T-helper 1 cell treated with Interleukin-12 subunit alpha and Interleukin-12 subunit beta and Interleukin-4 antibody, amounts not matched to agents 30 μg/mL and 1 μg/mL, for 36 hours (primary cell): ENCODE results near the gene SEC61A1.
A peak's percentile ranks its signal among the peaks of the same experiment; 100 is the strongest.

Experiments
- H3K27ac Mint-ChIP-seq: one replicate; pipeline ENCODE4 v1.8.0; 2021; ENCODE audit warnings: mild to moderate bottlenecking, mixed read lengths
- H3K27me3 Mint-ChIP-seq: one replicate; pipeline ENCODE4 v1.8.0; 2021; ENCODE audit warnings: low read depth, mixed read lengths
- H3K36me3 Mint-ChIP-seq: one replicate; pipeline ENCODE4 v1.8.0; 2021; ENCODE audit warnings: low read depth, mixed read lengths
- H3K4me1 Mint-ChIP-seq: one replicate; pipeline ENCODE4 v1.8.0; 2021; ENCODE audit warnings: low read depth, mixed read lengths
- H3K4me3 Mint-ChIP-seq: one replicate; pipeline ENCODE4 v1.8.0; 2021; ENCODE audit warnings: mild to moderate bottlenecking, moderate library complexity, mixed read lengths
- H3K9me3 Mint-ChIP-seq: one replicate; pipeline ENCODE4 v1.8.0; 2021; ENCODE audit warnings: mixed read lengths

The SEC61A1 gene

DNA sequence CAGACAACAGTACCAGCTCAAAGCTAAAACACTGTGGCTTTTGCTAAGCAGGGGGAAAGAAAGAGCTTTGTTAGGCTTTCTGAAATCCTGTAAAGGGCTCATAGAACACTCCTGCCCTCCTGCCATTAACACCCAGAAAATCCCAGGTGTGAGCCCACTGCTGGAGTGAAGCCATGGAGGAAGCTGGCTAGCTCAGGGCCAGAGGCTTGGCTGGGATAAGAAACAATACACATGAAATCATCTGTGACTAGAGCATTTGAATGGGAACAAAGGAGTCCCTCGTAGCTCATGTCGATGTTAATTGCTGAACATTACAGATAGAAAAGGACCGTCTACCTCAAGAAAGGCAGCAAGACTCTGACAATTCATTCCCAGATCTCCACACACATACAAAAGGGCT, 47.9 kb downstream of the SEC61A1 start:
- Mint-ChIP-seq H3K4me1 (peaks cover 6% of the 10 kb centered on the region), H3K27ac (no peak overlapping the region)

DNA sequence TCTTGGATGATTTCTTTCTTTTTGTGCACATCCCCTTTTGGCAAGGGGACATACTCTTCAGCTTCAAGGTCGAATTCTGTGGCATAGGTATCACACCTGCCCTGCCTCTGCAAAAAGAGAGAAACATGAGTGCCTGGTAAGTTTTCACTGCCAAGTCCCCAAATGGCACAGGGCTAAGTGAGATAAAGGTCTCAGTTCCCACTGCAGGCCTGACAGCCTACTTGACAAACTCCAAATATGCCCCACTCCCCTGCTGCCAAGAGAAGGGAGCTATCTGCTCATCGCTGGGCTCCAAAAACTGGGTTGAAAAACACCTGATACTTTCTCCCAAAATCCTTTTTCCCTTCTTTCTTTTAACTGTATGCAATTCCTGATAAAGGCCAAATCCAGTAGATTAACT, 48.4 kb downstream of the SEC61A1 start:
- Mint-ChIP-seq H3K9me3 (no peaks in the 10 kb centered on the region), H3K27ac (no peak overlapping the region), H3K4me3 (no peak overlapping the region), H3K36me3 (peaks cover 25% of the 10 kb centered on the region), H3K4me1 (peaks cover 3% of the 10 kb centered on the region), H3K27me3 (no peaks in the 10 kb centered on the region)

More for the DNA sequence above, 47.9 kb downstream of the SEC61A1 start:
- no peak overlapping the region for H3K4me3 Mint-ChIP-seq
- no peaks in the 10 kb centered on the region for H3K27me3 Mint-ChIP-seq
- no peaks in the 10 kb centered on the region for H3K9me3 Mint-ChIP-seq
- peaks cover 28% of the 10 kb centered on the region for H3K36me3 Mint-ChIP-seq

DNA sequence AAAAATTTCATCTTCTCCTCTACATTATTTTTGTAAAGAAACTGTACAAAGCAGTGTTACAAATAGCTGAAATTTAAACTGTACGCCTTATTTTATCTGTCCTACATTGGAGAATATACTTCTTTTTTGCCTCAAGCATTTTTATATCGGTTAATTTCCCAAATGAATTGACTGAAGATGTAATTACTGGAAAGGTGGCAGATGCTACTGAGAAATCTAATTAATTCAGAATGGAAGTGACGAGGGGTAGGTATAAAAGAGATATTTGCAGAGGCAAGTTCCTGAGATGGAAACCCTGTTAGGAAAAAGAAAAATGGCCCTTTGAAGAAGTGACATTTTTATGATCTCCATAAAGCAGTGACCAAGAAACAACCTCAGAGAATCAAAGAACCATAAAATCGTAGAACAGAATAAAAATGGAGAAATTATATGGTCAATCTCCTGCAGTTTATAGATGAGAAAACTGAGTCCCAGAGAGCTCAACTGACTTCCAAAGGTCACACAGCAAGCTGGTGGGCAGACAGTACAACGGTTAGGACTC, 51.0 kb downstream of the SEC61A1 start:
- Mint-ChIP-seq H3K27ac (no peak overlapping the region), H3K27me3 (no peaks in the 10 kb centered on the region), H3K9me3 (no peaks in the 10 kb centered on the region), H3K4me1 (peaks cover 3% of the 10 kb centered on the region), H3K36me3 (peaks cover 15% of the 10 kb centered on the region), H3K4me3 (no peak overlapping the region)

DNA sequence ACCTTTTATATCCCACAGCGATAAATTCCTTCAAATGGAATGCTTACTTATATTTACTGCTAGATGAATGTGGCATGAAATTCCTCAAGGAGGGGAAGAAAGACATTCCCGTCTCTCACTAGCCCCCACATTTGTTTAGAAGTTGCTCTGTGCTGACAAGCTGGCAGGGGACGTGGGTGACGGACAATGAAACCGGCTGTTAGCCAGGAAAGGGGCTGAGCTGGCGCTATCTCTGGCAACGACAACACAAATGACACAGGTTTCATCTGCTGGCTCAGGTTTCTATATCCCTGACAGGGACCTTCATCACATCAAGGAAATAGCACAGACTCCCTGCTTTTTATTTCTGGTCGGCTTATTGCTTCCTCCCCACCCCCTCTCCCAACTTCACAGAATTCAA, 55.6 kb downstream of the SEC61A1 start:
- Mint-ChIP-seq H3K9me3 (no peaks in the 10 kb centered on the region), H3K4me1 (peaks cover 13% of the 10 kb centered on the region), H3K27ac (no peak overlapping the region), H3K36me3 (peaks cover 28% of the 10 kb centered on the region), H3K4me3 (no peak overlapping the region), H3K27me3 (no peaks in the 10 kb centered on the region)

DNA sequence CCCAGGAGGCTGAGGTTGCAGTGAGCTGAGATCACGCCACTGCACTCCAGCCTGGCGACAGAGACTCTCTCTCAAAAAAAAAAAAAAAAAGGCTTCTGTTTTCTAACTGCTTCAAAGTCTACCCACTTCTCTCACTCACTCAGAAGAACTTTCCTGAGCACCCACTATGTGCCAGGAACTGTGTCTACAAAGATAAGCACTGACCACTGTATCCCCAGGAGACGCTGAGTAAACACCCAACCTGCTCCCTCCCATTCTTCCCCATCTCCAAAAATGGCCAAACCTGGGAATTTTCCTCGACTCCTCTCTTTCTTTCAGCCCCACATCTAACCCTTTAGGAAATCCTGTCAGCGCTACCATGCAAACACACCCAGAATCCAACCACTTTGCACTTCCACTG, 58.9 kb downstream of the SEC61A1 start:
- peaks cover 38% of the 10 kb centered on the region for H3K36me3 Mint-ChIP-seq
- no peaks in the 10 kb centered on the region for H3K27me3 Mint-ChIP-seq
- H3K27ac Mint-ChIP-seq = no peak overlapping the region
- H3K4me3 Mint-ChIP-seq = no peak overlapping the region
- H3K9me3 Mint-ChIP-seq = no peaks in the 10 kb centered on the region
- peaks cover 30% of the 10 kb centered on the region for H3K4me1 Mint-ChIP-seq

DNA sequence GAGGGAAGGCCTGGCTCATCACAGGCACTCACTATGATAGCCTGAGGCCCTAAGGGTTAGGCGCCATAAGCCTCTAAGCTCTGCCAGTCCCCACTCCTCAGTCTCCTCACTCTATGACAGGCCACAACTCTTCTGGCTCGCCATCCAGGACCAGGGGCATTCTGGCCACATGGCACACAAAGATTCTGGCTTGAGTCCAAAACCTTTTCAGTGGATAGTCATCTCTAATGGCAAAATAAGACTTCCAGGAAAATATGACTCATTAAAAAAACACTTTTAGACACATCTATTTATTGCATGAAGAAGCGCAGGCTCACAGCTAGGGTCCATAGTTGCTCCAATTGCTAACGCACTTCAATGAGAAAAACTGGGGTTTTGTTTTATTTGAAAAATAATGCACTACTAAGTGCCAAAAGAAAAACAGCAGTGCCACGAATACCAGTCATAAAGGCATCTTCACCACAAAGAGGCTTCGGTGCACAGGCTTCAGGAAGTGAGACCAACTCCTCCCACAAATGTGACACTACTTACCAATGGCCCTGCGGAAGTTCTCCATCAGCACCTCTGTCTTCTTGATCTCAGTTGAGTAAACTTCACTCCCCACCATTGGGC, 60.2 kb downstream of the SEC61A1 start:
- Mint-ChIP-seq H3K4me3 (peak overlapping the region; percentile 12), H3K36me3 (peaks cover 36% of the 10 kb centered on the region), H3K27ac (peak overlapping the region; percentile 90), H3K9me3 (no peaks in the 10 kb centered on the region), H3K27me3 (no peaks in the 10 kb centered on the region), H3K4me1 (peaks cover 30% of the 10 kb centered on the region)

DNA sequence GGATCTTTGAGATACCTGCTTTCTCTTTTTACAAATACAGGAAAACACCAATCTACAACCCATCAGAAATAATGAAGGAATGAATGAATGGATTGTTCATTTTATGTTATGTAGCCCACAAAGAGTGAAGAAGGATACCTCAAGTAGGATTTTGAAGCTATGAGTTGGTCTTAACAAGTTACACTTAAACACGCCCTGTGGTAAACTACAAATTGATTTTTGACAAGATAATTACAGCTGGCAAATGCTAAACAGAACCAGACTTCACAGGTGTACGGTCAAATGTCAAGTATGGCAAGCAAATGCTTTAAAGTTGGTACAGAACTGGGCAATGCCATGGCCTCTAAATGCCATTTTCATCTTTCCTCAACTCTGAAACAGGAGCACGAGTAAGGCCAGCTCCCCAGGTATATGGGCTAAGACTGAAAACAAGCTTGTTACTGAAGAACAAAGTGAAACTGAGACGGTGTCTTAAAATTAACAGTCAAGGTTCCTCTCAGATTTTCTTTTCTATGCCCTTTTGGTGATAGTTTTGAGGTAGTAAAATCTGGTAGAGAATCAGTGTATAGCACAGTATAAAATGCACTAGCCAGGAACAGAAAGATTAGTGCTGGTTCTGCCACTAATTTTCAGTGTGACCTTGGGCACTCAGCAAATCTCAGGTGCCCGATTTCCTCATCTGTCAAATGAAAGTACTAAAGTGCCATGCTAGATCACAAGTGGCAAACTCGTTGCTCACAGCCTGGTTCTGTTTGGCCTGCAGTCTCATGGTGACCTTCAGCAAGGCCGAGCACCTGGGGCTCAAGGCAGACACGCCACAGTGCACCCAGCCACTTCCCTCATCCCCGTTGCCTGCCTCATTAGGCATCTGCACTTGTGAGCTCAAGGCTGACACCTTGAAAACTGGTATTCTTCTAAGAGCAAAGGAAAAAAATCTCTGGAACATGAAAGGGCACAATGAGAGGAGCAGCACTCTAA, 61.9 kb downstream of the SEC61A1 start:
- Mint-ChIP-seq H3K4me3 (no peak overlapping the region), H3K27me3 (no peaks in the 10 kb centered on the region), H3K4me1 (peaks cover 32% of the 10 kb centered on the region), H3K27ac (peak overlapping the region; percentile 66), H3K36me3 (peaks cover 40% of the 10 kb centered on the region), H3K9me3 (no peaks in the 10 kb centered on the region)
